Activated naive CD4-positive, alpha-beta T cell (primary cell): ENCODE measurements around the gene CCSER1.

ENCODE experiments used
- DNase-seq, 4 experiments: peaks; one replicate each; lab custom pipeline; 2025; lab: John Stamatoyannopoulos, UW

CCSER1 gene

GRCh38 chr4:90958256-90958895, 831.2 kb downstream of the CCSER1 start:
- DNase-seq = no peak

GRCh38 chr4:90960433-90960832, 833.2 kb downstream of the CCSER1 start:
- no peak for DNase-seq

- DNase-seq = no peak
These were observed 833.6 kb downstream of the CCSER1 start for GRCh38 chr4:90960840-90961239.

- no peak for DNase-seq
These were observed 842.8 kb downstream of the CCSER1 start for GRCh38 chr4:90970021-90970420.

- DNase-seq = no peak
These were observed 850.5 kb downstream of the CCSER1 start for GRCh38 chr4:90977726-90978125.

- no peak for DNase-seq
These were observed 852.4 kb downstream of the CCSER1 start for GRCh38 chr4:90979556-90979955.

GRCh38 chr4:90982813-90983212, 855.6 kb downstream of the CCSER1 start:
- no peak for DNase-seq

- DNase-seq = no peak
These were observed 863.1 kb downstream of the CCSER1 start for GRCh38 chr4:90990284-90990683.

GRCh38 chr4:90992213-90992612, 865.0 kb downstream of the CCSER1 start:
- DNase-seq = no peak

- no peak for DNase-seq
These were observed 867.8 kb downstream of the CCSER1 start for GRCh38 chr4:90994851-90995574.

GRCh38 chr4:90995996-90996395, 868.8 kb downstream of the CCSER1 start:
- no peak for DNase-seq

- no peak for DNase-seq
These were observed 869.6 kb downstream of the CCSER1 start for GRCh38 chr4:90996813-90997212.

GRCh38 chr4:91015861-91016260, 888.7 kb downstream of the CCSER1 start:
- DNase-seq = no peak

- DNase-seq = no peak
These were observed 892.3 kb downstream of the CCSER1 start for GRCh38 chr4:91019513-91019912.

GRCh38 chr4:91025241-91026148, 898.3 kb downstream of the CCSER1 start:
- no peak for DNase-seq

GRCh38 chr4:91028228-91028627, 901.0 kb downstream of the CCSER1 start:
- no peak for DNase-seq

- no peak for DNase-seq
These were observed 904.6 kb downstream of the CCSER1 start for GRCh38 chr4:91031761-91032160.

- DNase-seq = no peak
These were observed 905.7 kb downstream of the CCSER1 start for GRCh38 chr4:91032725-91033445.

- DNase-seq = no peak
These were observed 908.1 kb downstream of the CCSER1 start for GRCh38 chr4:91035276-91035675.

GRCh38 chr4:91037951-91038350, 910.8 kb downstream of the CCSER1 start:
- DNase-seq = no peak

GRCh38 chr4:91057871-91058270, 930.7 kb downstream of the CCSER1 start:
- no peak for DNase-seq

GRCh38 chr4:91058345-91058744, 931.2 kb downstream of the CCSER1 start:
- no peak for DNase-seq
